Hematopoietic multipotent progenitor cell (in vitro differentiated cells): ENCODE measurements around the gene DOCK11. TPM values are rescaled to one million over a fixed set of nuclear protein-coding genes. Genes with fewer than 3 reads are reported as not detected.
"Not testable (repeated sequence)": the region's sequence is repeated elsewhere in the genome, so short reads cannot be mapped to it uniquely, and the experiment has no call there.

Source experiments
- DNase-seq, 3 donors: peaks; one replicate each; pipeline ENCODE4 v3.0.0-alpha.2; 2011 to 2015; ENCODE audit warnings: low read depth in 2 of 3, low spot score in 2 of 3
- total RNA-seq: library from RNA; depleted of rRNA; stranded (reverse); fragments of >200 nt; gene quantifications from one replicate; pipeline ENCODE4 v1.2.3, GENCODE V29; 2012

DOCK11 gene
- total RNA-seq, 1 donor = 40.1 TPM

GRCh38 chrX:118565853-118566252 lies 70.2 kb downstream of the DOCK11 start:
- DNase-seq = peak in 1 of 3 donors; percentile 11

GRCh38 chrX:118566359-118566758 lies 70.7 kb downstream of the DOCK11 start:
- DNase-seq = no peak

DNA sequence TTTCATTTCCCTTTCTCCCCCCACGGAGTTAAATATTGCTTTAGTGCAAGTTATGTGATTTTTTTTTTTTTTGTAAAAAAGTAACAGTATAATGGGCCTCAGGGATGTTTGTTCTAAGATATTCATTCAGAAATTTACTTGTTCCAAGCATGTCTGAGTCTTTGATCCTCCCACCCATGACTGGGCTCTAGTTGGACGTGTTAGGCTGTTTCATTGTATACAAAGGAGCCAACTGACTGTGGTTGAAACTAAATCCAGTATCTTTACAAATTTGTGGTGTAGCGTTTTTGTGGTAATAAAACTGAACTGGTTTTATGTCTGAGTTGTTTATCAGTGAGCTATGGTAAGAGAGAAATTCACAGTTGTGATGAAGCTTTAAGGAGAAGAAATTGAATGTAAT lies 74.1 kb downstream of the DOCK11 start:
- no peak for DNase-seq

- DNase-seq = no peak
These were observed 74.6 kb downstream of the DOCK11 start for GRCh38 chrX:118570209-118570608.

GRCh38 chrX:118571836-118572235 lies 76.2 kb downstream of the DOCK11 start:
- DNase-seq = no peak

GRCh38 chrX:118574666-118575065 lies 79.1 kb downstream of the DOCK11 start:
- DNase-seq = no peak

GRCh38 chrX:118577041-118577440 lies 81.4 kb downstream of the DOCK11 start:
- DNase-seq = no peak

- DNase-seq = no peak
These were observed 83.8 kb downstream of the DOCK11 start for GRCh38 chrX:118579417-118579816.

GRCh38 chrX:118582926-118583325 lies 87.3 kb downstream of the DOCK11 start:
- not testable (repeated sequence) for DNase-seq

DNA sequence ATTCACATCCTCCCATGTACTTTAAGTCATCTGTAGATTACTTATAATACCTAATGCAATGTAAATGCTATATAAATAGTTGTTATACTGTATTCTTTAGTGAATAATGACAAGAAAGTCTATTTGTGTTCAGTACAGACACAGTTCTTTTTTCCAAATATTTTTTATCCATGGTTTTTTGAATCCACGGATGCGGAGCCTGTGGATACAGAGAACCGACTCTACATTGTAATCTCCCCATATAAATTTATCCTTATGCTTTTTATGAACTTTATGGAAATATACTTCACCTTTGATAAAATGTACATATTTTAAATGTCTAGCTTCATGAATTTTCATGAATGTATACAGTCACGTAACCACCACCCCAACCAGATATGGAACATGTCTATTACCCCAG lies 88.2 kb downstream of the DOCK11 start:
- DNase-seq = no peak

GRCh38 chrX:118585296-118585695 lies 89.7 kb downstream of the DOCK11 start:
- no peak for DNase-seq

- peak in 1 of 3 donors; percentile 45 for DNase-seq
These were observed 90.6 kb downstream of the DOCK11 start for GRCh38 chrX:118586206-118586605.

GRCh38 chrX:118588715-118589114 lies 93.1 kb downstream of the DOCK11 start:
- no peak for DNase-seq

DNA sequence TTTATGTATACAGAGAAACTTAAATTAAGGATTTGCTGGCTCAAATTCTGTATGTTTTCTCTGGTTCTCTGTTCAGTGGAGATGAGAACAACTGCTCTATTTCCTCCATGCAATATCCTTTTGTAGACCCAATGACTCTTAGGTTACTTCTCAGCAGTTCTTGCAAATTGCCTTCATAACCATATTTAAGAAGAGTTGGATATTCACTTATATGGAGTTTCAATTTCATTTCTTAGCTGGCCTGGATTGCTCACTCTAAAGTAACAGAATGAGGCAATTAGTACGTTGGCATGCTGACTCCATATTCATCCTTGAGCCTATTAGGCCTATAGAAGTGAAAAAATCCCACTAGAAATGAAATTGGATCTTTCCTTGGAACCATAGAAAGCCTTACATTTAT lies 93.6 kb downstream of the DOCK11 start:
- DNase-seq = no peak

GRCh38 chrX:118593407-118593806 lies 97.8 kb downstream of the DOCK11 start:
- peak in 1 of 3 donors; percentile 20 for DNase-seq

DNA sequence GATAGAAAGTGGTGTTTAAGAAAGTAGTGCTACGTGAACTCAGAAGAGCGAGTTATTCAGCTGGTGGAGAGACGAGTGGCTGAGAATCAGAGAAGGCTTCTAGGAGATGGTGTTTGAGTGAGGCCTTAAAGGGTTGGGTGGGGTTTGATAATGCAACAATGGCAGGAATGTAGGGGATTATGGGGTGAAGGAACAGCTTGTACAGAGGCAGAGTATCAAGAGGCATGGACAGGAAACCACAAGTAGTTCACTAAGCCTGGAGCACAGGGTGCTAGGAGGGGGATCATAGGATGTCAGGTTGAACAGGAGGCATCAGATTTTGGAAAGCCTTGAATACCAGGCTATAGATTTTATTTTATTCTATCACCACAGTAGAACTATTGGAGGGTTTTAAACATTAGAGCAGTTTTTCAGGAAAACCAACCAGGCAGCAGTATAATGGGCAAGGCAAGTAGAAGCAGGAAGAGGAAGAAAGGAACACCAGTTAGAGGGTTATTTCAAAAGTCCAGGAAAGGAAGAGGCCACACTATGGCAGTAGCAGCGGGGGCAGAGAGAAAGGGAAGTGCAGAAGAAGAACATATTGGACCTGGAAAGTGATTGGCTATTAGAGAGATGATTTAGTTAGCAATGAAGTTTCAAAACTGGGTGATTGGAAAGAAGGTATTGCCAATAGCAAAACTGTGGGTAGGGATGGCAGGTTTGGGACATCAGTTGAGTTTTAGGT lies 99.2 kb downstream of the DOCK11 start:
- DNase-seq = no peak

GRCh38 chrX:118595501-118596042 lies 100.0 kb downstream of the DOCK11 start:
- no peak for DNase-seq

DNA sequence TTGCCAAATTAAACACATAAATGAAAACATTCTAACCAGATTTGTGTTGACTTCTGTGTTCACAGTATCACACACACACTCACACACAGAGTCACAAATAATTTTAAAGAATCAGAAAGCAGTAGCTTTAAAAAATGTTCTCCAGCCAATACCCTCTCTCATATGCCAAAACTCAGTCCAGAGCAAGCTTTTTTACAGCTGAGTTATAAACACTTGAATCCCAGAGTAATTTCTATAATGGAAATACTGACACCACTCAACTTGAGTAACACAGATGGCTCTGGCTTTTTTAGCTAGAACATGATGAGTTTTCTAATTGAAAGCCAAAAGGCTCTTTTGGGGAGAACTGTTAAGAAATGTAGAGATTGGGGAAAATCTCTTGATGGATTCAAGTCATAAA lies 100.8 kb downstream of the DOCK11 start:
- DNase-seq = no peak

- DNase-seq = peak in 2 of 3 donors; percentile 45 to 72
These were observed 108.4 kb downstream of the DOCK11 start for GRCh38 chrX:118603981-118604380.

DNA sequence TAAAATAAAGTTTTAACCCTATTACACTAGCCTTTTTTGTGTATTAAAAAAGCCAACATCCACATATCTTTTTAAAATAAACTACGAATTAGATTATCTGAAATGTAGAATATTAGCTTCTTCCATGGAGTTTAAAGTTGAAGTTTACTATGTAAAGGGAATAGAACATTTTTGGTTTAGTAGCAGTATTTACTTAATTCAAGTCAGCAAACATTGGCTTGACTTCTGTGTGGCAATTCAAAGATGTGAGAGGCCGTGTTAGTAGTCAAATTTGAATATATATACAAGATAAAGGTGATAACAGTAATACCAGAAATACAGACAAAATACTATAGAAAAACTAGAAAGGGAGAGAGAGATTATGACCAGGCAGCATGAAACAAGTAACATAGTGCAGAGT lies 116.7 kb downstream of the DOCK11 start:
- no peak for DNase-seq

DNA sequence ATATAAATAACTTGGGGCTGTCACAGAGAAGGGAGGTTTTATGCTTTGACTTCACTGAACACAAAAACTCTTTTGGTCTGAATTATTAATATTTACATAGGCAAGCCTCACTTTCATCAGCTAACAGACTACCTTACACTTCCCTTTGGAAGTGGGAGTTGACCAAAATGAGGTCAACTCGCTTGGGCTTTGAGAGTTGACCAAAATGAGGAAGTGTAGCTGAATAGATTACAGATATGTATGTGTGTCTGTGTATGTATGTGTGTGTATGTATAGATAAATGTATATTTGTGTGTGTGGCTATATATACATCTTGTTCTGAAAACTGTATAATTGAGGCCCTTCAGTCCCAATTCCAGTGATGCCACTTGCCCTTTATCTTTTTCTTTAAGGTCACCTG lies 118.5 kb downstream of the DOCK11 start:
- peak in 1 of 3 donors; percentile 46 for DNase-seq

GRCh38 chrX:118615141-118615540 lies 119.5 kb downstream of the DOCK11 start:
- DNase-seq = no peak
